NOMO-1 treated with dmso at 0.1 percent for 144 hours (cell line): ENCODE measurements around the gene PVALB.

ENCODE experiments used
- DNase-seq: peaks from one replicate; lab custom pipeline; 2025; ENCODE audit not compliant: unreplicated experiment; lab: John Stamatoyannopoulos, UW

The PVALB gene, protein sequence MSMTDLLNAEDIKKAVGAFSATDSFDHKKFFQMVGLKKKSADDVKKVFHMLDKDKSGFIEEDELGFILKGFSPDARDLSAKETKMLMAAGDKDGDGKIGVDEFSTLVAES

DNA sequence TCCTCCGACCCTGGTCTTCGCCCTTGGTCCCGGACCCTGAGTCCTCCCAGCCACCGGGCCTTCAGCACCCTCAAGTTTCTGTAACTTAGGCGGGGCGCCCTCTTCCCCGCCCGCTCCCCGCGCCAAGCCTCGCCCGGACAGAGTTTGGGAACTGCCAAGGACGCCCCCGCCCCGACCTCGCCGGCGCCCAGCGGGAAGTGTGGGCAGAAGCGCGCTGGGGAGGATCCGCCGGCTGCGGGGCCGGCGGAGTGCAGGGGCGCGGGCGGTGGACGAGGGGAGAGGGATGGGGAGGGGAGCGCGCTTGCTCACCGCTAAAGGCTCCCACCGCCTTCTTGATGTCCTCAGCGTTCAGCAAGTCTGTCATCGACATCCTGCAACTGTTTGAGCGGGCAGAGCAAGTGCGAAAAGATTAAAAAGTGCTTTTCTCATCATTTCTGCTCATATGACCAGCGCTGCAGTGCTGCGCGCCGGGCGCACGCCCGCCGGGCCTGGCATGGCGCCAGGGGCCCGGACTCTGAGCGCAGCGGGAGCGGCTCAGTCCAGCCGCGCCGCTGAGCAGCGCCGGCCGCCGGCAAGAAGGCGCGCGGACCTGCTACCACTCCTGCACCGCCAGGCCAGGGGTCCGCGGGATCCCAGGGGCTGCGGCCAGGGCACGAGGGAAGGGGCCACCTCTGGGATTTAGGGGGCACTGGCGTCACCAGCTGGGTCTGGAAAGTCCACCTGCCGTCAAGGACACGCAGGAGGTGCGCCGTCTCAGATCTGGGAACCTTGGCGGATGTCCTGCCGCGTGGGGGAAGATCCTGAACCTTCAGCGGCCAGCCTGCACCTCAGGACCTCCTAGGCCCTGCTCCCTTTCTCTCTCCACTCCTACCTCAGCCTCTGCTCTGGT, at the start of gene PVALB:
Gene PVALB, minus strand, starts transcription at position 400 of the 889 bp plus-strand sequence. Its CDS starts 30 bp downstream, at position 370.
- DNase-seq, result no peak

DNA sequence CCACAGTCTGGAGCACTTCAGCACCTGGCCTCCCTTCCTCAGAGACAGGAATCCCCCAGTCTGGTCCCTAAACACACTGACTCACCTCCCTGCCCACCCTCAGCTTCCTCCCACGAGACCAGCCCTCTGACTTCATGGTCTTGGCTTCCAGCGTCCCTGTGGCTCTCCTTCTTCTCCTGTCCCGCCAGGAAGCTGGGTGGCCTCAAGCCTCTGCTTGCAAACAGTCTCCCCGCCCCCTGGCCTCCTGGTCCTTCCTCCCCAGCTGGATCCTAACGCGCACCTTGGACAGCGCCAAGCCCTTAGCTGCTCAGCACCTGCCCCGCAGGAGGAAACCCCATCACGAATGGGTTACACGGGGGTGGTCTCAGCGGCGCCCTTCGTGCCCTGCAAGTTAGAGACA, 48.5 kb upstream of the PVALB start:
- no peak for DNase-seq

DNA sequence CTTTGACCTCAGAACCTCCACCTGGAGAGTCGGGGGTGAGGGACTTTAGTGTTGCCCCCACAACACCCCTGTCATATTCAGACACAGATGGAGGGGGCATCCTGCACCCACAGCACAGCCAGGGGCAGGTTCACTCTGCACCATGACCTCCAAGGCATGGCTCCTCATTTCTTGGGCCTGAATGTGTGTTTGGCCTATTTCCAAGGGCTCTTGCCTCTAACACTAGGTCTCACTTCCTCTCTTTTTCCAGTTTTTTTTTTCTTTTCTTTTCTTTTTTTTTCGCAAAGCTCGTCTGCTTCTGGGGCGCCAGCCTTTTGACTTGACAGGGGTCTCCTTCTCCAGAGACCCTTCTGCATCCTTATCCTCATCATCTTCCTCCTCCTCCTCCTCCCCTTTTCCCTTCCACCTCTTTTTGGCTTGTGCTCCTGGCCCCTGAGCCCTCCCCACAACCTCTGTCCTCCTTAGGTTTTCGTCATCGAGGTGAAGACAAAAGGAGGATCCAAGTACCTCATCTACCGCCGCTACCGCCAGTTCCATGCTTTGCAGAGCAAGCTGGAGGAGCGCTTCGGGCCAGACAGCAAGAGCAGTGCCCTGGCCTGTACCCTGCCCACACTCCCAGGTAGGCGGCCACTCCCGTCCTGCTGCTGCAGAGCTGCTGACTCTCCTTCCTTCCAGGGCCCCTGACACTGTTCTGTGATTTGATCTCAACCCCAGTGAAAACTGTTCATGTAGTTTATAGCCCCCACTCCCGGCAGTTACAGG, 47.8 kb upstream of the PVALB start:
- peak; percentile 19 for DNase-seq

DNA sequence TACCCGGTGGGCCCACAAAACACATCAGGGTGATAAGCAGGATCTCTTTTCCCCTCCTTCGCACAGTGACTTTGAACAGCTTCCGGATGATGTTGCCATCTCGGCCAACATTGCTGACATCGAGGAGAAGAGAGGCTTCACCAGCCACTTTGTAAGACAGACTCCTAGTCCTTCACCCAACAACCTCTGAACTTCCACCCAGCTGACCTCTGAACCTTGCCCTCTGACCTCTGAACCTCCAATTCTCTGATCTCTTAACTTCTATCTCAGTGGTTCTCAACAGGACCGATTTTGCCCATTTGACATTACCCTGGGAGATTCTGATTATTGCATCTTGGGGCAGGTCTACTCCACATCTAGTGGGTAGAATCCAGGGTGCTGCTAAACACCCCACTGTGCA, 47.1 kb upstream of the PVALB start:
- no peak for DNase-seq

DNA sequence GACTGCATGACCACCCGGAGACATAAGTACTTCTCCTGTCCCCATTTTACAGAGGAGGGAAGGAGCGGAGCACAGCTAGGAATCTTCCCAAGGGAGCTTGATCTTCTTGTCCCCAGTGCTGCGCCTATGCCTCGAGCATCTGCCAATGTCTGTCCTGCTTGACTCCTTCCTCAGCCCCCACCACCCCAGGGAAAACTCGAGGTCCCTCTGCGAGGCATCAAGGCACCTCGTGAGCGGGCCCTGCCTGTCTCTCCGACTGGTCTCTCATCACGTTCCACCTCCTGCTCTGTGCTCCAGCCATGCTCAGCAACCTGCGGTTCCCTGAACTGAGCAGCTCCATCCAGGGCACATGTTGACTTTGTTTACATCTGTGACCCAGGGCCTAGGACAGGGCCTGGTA, 46.4 kb upstream of the PVALB start:
- DNase-seq, result no peak

DNA sequence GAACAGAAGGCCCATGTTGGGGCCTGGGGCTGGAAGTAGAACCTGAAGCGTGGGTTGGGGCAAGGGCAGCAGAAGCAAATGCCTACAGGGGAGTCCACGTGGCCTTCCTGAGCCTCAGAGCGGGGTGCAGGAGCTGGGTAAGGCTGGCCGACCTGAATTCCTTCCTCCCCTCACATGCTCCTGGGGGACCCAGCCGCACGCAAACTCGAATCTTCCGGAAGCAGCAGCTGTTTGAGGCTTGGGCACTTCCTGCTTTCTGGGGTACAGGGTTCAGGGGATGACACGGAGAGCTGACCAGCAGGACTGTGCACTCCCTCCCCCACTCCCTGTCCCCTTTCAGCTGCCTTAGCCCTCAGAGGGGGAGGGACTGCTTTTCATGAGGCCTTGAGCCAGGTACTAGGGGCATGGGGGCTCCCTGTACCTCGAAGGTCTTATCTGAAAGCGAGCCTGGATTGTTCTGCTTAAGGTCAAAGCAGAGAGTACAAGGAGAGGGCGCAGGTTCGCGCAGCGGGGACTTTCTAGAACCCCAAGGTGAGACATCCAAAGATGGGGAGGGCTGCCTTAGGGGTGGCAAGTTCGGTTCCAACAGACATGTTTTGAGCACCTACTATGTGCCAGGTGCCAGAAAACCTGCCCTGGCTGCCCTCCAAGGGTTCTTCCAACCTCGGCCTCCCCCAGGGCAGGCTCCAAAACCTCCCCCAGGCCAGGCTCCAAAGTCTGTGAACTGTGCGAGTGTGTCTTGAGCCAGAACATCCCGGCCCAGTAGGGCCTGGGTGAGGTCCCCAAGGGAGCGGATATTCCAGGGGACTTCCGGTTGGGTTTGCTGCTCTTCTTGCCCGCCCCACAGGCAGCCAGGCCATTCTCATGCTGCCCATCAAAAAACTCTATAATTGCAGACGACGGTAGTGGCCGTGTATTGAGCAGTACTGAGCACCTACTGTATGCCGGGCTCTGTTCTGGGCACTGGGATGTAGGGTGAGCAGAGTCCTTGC, 45.7 kb upstream of the PVALB start:
- DNase-seq, result peak; percentile 70

DNA sequence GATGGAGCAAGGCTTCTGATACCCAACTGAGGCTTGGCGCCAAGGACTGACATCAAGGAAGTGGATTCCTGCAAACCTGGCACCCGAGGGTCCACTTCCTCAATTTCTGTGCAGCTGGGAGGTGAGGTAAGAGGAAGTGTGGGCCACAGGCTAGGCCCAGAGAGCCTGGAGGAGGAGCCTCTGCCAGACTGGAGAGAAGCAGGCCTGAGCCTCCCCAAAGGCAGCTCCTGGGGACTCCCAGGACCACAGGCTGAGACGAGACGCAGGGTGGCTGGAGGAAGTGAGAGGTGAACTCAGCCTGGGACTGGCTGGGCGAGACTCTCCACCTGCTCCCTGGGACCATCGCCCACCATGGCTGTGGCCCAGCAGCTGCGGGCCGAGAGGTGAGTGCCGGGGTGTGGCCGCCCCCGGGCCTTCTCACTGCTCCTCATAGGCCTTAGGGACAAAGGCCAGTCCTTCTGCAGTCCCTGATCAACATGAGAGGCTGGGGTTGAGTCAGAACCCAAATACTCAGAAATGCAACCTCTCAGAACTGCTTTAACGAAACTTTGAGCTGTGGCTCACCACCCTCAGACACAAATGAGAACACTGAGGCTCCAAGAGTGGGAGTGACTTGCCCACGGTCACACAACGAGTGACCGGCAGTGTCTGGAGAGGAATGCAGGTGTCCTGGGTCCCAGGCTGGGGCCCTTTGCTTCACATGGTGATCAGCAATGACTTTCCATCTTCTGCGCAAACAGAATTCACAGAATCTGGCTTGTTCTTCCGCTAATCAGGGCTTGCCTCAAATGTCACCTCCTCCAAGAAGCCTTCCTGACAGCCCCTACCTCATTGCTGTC, 44.2 kb upstream of the PVALB start, which contains the start of gene NCF4:
Gene NCF4, plus strand, starts transcription at position 186 of the 839 bp plus-strand sequence. Its CDS starts 166 bp downstream, at position 352.
- peak; percentile 97 for DNase-seq

DNA sequence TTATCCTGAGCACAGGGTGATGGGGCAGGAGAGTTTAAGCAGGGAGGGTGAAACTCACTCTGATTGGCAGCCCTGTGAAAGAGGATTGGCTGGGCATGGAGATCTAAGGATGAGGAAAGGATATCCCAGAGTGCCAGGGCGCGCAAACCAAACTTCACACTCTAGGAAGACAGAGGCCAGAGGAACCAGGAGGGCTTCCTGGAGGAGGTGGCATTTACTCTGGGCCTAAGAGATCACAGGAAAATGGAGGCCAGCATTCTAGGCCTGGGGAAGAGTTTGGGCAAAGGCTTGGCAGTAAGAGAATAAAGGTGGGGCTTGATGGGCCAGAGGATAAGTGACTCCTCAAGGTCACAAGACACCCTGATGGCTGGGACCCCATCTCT, 43.6 kb upstream of the PVALB start:
- DNase-seq, result no peak

DNA sequence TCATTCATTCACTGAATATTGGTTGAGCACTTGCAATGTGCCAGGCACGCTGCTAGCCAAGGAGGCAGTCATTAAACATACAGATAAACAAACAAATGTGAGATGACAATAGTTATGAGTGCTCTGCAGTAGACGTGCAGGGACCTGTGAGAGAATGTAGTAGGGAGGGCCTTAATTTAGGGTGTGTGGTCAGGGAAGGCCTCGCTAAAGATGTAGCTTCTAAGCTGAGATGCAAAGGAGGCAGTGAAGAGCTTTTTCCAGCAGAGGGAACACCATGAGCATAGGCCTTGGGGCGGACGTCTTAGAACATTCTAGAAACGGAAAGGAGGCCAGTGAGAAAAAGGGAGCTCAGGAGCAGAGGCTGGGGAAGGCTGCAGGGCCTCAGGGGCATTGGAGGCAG, 43.2 kb upstream of the PVALB start:
- no peak for DNase-seq

DNA sequence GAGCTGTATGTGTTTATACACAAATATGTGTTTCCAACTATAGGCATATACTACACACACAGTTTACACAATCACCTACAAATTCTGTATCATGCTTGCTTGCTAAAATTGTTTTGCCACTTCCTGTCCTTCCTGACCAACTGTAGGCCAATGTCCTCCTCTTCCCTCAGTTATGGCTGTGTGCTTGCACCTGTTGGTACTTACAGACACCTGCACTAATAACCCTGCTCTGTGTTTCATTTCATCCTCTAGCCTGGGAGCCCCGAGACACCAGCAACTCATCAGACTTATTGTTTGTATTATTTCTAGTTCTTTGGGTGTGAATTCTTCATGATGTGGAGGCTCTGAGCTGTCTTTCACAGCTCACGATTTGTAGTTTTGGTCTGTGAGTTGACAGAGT, 42.1 kb upstream of the PVALB start:
- no peak for DNase-seq

DNA sequence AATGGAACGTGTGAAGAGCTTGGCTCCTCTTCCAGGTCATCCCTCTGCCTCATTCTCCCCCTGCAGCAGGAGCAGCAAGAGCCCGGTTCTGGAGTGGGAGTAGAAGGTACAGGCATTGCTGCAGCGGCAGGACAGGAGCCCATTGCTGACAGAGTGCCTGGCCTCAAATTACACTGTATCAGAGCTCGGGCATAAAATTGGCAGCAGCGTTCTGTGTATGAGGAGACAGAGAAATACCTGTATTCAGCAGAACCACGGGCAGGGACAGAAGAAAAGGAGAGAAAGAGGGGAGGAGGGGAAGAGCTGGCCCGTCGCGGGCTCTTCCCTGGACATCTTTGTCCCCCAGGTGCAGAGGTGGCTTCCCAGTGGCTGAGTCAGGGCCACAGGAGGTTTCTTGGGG, 41.3 kb upstream of the PVALB start:
- no peak for DNase-seq

DNA sequence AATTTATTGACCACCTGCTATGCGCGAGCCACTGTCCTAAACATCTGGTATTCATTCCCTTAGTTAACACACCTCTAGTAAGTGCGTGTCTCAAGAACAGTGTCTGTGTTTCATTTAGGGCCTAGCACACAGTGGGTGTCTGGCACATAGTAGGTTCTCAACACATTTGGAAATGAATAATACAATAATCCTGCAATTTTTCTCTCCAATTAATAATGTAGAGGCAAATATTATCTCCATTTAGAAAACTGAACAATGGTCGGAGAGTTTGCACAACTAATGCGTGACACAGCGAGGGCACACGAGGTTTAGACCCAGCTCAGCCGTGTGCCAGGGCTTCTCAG, 39.9 kb upstream of the PVALB start:
- DNase-seq, result no peak

DNA sequence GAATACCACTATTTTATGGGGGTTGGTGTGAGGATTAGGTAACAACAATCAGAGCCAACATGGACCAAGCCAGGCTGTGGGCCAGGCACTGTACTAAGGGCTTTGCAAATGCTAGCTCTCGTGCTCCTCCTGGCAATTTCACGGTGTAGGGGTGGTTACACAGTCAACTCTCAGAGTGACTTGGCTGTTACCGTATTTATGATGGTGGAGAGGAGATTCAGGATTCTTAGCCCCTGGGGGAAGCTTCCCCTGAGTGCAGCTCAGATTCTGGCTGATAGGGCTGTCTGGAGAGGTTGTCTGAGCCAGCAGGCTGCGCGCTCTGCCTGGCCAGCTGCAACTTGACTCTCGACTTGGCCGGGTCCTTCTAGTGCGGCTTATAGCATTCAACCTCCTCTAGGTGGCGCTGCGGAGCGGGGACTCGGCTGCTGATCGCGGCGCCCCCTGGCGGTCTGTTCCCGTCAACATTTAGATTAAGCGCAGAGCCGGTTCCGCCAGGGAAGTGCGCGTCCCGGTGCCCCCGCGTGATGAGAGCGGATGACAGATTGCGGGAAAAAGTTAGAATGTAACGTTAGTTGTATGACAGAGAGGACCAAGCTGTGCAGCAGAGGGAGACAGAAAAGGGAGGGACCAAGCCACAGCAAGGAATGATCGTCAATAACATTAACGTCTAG, 39.4 kb upstream of the PVALB start:
- peak; percentile 79 for DNase-seq

DNA sequence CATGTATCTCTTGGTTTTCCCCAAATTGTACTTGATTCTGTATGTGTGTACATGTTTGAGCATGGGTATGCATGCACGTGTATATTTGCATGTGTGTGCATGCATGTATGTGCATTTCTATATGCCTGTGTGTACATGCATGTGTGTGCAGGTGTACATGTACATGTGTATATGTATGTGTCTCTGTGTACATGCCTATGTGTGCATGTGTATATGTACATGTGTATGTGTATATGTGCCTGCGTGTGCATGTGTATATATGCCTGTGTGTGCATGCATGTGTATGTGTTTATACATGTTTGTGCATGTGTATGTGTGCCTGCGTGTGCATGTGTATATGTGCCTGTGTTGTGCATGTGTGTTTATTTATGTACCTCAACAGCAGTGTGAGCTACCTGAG, 38.6 kb upstream of the PVALB start:
- no peak for DNase-seq

DNA sequence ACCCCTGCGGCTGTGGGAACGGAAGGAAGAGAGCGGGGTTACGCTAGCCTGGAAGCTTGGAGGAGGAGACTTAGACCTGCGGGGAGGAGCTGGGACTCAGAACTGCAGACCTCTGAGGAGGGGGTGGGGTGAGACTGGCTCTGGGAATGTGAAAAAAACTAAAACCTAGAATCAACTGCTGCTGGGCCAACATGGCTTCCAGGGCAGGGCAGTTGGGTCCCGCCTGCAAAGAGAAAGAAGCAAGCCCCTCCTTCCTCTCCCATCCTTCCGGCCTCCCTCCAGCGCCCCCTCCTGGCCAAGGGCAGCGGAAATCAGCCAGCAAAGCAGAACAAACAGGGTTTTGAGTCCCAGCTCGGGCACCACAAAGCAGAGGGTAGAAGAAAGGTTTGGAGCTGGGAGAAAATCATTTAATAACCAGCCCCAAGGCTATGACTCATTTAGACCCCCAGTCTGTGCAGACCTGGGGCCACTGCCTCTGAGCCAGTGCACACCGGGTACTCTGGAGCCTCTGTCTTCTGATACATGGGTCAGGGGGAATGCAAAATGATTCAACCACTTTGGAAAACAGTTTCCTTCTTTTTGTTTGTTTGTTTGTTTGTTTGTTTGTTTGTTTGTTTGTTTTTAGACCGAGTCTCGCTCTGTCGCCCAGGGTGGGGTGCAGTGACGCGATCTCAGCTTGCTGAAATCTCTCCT, 36.7 kb upstream of the PVALB start:
- DNase-seq, result peak; percentile 32

DNA sequence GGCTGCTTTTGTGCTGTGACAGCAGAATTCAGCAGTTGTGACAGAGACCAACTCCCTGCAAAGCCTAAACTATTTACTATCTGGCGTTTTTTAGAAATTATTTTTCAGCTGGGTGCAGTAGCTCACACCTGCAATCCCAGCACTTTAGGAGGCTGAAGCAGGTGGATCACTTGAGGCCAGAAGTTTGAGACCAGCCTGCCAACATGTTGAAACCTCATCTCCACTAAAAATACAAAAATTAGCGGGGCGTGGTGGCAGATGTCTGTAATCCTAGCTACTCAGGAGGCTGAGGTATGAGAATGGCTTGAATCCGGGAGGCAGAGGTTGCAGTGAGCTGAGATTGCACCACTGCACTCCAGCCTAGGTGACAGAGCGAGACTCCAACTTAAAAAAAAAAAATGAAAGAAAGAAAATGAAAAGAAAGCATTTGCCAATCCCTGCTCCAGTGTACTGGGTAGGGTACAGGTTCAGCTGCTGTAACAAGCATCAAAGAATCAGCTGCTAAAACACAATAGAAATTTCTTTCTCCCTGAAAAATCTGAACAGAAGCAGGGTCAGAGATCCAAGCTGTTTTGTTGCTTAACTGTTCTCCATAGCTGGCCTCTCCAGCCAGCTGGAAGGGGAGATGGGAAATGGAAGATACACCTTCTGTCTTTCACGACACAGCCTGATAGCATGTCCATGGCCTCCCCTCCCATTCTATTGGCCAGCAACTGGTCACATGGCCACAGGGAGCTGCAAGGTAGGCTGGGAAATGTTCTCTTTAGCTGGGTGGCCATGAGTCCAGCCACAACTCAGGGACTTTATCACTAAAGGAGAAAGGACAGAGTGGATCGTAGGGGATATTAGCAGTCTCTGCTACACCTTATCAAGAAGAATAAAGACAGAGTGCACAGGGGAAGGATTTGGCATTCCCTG, 35.5 kb upstream of the PVALB start:
- no peak for DNase-seq

DNA sequence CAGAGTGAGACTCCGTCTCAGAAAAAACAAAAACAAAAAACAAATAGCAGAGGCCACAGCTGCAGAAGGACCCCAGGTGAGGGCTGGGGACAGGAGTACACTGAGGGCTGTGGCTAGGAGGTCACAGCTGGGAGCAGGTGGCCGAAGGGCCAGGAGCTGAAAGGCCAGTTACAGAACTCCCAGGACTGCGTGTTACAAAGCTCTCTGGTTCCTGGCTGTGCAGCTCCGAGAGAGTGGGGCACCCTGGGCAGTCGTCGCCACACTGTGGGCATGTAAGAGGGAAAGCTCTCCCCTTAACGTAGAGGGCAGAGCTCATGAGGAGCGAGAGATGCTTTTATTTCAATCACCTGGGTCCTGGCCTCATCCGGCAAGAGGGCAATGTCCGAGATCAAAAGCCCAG, 33.8 kb upstream of the PVALB start:
- DNase-seq, result no peak

DNA sequence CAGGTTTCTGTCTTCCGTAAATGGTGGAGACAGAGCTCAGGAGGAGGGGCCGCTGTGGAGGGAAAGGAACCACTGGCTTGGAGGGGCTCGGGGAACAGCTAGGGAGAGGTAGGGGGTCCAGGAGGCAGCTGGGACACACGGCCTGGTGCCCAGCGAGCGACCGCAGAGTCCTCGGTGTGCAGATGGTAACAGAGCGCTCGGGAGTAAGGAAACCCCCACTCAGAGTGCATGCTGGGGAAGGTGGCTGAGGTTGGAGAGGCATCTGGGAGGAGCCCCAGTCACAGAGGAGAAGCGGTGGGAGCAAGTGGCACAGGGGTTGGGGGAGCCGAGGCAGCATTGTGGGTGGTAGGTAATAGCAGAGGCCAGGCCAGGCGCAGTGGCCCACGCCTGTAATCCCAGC, 33.2 kb upstream of the PVALB start:
- DNase-seq, result no peak
